ENCODE results near the gene PPIE.

The PPIE gene

GRCh38 chr1:39738622-39739366 lies at the start of gene PPIE:
TSS of gene PPIE (plus strand) at chr1:39738882. CDS start at chr1:39738901, 19 bp downstream.
- peak; percentile 86 for DNase-seq

- DNase-seq = no peak
Measured at GRCh38 chr1:39689214-39689613, 49.5 kb upstream of the PPIE start.

DNA sequence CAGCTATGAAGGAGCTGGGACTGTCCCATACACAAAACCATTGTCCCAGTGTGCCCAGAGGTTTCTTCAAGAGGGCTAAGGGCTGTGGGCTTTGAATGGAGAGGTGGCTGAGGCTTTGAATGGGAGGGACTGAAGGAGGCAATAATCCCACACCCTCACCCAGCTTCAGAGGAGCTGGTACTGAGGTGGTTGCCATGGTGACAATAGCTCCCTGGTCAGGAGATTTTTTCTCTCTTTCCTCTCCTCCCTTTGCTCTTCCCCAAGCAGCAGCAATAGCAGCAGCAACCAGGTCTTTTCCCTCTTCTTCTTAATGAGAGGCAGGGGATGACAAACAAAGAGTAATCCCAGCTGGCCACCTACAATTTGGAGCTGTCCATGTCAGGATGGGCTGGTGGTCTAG lies 49.0 kb upstream of the PPIE start:
- DNase-seq = no peak

GRCh38 chr1:39690225-39690624 lies 48.5 kb upstream of the PPIE start:
- no peak for DNase-seq

DNA sequence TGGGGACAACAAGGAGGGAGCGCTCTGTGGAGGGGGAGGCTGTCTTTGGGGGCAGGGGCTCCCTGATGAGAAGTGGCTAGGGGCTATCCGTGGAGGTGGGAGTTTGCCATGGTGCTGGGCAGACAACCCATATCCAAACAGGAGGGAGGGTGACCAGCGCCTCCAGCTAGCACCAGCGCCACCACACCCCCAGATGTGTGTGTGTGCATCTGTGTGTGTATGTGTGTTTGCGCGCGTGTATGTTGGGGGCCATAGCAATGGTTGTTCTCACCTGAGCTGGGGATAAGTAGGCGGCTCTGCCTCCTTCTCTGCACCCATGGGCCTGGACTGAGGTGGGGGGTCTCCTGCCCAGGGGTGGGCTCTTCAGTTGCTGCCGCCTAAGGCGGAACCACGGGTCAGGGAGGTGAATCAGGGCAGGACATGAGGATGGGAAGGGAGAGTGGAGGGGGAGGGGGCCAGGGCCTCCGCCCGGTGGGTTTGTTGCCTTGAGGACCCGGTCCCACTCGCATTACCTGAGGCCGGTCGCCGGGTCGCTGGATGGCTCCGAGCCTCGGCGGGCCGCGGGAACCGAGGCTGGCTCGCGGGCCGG lies 47.8 kb upstream of the PPIE start:
- no peak for DNase-seq

GRCh38 chr1:39691383-39692151 lies 47.1 kb upstream of the PPIE start, which contains the start of gene HPCAL4:
TSS of gene HPCAL4 (minus strand) at chr1:39691433. CDS start at chr1:39684603, 6,830 bp downstream.
- no peak for DNase-seq

DNA sequence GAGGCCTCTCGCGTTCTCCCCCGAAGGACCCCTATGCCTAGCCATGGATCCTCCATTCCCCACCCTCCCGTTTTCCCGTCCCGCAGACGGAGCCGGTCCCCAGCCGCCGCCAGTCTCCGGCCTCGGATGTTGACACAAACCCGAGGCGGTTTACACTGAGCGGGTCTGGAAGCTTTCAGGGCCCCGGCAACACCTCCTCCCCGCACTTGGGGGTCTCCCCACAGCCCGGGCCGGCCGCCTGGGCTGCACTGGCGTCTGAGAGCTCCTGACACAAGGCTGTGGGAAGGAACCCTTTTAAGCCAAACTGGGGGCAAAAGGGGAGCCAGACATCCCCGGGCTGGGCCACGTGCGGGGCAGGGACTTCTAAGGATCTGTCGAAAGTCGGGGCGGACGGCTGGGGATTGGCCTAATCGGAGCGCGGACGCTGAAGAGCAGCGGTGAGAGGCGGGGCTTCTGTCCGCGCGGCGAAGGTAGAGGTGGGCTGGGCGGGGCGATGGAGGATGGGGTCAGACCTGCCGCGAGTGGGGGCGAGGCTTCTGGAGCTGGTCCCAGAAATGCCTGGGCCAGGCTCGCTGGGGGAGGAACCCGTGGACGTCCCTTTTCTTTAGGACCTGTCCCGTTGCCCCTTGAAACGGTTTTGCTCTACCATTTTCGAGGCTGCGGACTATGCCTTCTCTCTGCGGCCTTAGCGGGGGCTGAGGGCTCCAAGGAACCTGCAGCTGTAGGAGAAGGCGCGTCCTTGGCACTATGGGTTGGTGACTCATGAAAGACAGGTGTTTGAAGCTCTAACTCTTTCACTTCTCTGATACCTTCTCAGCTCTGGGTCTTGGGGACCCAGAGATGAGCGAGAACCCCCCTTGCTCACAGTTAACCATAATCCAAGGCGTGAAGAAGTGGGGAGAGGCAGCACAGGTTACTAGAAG lies 46.3 kb upstream of the PPIE start:
- DNase-seq = no peak

DNA sequence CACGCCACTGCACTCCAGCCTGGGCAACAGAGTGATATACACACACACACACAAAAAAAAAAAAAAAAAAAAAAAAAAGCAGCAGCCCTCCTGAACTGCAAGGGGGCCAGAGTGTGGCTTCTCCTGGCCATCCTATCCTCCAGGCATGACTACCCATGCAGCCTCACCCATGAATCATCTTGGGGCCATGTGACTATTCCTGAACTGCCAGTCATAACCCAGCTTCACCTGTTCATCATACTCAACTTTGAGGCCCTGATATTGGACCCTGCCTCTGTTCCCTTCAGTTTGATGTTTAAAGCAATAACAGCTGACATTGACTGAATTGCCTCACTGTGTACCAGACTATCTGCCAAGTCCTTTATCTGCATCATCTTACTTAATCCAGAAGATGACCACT lies 44.7 kb upstream of the PPIE start:
- no peak for DNase-seq

GRCh38 chr1:39695016-39695415 lies 43.7 kb upstream of the PPIE start:
- no peak for DNase-seq

GRCh38 chr1:39696448-39696847 lies 42.2 kb upstream of the PPIE start:
- DNase-seq = no peak

DNA sequence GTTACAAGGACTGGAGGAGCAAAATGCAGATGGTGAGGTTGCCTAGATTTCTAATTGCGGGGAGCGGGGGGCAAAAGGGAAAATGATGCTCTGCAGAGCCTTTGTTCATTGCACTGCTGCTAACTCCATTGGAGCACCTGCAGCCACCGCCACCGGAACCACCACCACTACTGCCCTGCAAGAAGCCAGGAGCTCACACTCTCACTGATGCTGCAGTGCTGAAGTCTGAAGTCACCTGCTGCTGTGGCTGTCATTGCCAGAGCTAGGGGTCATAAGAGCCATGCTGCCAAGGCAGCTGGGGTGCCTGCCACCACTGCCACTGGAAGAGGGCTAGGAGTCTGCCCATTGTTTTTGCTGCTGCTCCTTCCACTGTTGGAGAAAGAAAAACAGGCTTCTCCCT lies 40.1 kb upstream of the PPIE start:
- DNase-seq = no peak

DNA sequence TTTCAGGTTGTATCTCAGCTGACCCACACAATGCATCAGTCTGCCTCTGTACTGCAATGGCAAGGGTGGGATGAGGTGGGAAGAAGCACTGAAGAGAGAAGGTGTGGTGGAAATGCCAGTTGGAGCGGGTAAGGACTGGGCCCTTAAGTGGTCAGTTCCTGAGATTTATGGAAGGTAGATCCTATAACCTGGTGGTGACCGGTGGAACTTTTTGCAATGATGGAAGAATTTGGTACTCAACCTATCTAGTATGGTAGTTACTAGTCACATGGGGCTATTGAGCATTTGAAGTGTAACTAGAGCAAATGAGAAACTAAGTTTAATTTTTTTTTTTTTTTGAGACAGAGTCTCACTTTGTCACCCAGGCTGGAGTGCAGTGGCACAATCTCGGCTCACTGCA lies 39.3 kb upstream of the PPIE start:
- DNase-seq = no peak

- DNase-seq = no peak
Measured at GRCh38 chr1:39700348-39700747, 38.3 kb upstream of the PPIE start.

GRCh38 chr1:39701049-39701439 lies 37.6 kb upstream of the PPIE start:
- DNase-seq = no peak

DNA sequence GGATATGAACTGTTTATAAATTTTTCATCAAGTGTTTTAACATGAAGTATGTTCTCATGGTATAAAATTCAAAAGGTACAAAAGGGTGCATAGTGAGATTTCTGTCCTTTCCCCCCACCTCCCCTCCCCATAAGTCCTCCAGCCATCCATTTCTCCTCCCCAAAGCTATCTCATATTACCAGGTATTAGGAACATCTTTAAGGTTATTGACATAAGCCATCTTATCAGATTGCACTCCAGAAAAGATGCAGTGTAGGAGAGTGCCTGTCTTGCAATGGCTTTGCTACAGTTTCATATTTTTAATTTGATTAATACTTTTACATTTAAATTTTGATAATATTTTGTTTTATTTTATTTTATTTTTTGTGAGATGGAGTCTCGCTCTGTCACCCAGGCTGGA lies 33.9 kb upstream of the PPIE start:
- no peak for DNase-seq

- no peak for DNase-seq
Measured at GRCh38 chr1:39707506-39707905, 31.2 kb upstream of the PPIE start.

DNA sequence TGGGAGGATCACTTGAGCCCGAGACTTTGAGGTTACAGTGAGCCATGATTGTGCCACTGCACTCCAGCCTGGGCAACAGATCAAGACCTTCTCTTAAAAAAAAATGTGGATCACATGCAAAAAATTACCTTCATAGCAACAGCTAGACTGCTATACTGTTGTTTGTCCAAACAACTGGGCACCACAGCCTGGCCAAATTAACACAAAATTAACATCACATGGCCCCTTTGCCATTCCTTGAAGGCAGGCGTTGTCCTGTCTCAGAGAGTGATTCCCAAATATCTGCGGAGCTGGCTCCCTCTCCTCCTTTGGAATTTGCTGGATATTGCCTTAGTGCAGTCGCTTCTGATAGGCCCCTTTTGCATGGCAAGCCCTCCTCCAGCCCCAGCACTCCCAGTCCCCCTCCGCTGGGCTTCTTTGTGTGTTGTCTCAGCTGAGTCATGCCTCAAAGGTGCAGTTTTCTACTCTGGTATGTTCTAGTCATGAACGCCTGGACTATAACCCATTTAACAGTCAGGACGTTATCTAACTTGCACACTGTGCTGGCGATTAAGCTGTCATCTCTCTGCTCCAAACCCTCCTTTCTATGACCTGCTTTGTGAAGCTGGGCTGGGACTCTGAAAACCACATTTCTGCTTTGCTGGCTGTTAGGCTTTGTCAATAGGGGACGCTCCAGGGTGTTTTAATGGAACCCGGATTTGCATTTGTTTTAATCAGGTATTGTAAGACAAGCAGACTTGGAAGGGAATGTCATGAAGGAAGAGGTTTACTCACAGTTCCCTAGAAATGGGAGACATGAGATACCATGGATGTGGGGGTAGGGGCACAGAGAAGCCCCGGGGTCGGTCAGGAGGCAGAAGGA lies 27.3 kb upstream of the PPIE start:
- DNase-seq = no peak

DNA sequence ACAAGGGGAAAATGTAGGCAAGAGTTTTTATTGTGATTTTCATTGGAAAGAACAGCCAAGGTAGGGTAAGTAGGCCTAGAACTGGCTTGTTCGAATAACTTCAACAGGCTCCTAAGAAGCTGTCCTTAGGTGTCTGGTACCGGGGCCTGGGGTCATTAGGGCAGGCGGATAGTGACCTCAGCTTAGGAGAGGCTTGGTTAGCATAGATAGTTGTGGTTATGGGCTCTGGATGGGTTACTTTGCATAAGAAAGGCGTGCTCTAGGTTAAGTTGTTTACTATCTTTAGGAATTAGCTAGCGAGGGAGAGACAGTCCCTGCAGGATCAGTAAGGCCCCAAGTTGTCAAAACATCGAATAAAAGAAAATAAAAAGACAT lies 26.7 kb upstream of the PPIE start:
- DNase-seq = no peak

GRCh38 chr1:39713557-39713956 lies 25.1 kb upstream of the PPIE start:
- DNase-seq = no peak

DNA sequence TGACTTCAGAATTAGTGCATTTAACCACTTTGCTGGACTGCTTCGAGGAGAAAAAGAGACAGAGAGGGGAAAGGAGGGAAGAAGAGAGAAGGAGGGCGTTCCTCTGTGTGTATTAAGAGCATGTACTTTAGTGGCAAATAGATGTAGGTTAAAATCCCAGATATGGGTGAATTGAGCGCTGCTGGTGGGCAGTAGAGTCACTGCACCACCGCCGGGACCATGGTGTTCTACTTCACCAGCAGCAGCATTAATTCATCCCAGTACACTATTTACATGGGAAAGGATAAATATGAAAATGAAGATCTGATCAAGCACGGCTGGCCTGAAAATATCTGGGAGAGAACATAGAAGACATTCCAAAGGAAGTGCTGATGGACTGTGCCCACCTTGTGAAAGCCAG lies 20.9 kb upstream of the PPIE start:
- no peak for DNase-seq

GRCh38 chr1:39720094-39720999 lies 18.3 kb upstream of the PPIE start:
- peak; percentile 62 for DNase-seq

Measured in HCEC 1CT (cell line).